Right renal pelvis (tissue), 4 donors: Measurements from ENCODE around the gene PKD1L1. TPM values are rescaled to one million over a fixed set of nuclear protein-coding genes. Genes with fewer than 3 reads are reported as not detected.

Source experiments
- DNase-seq, 4 donors: peaks; one replicate each; pipeline ENCODE4 v3.0.0-alpha.2; 2013; ENCODE audit warnings: low read depth in 4 of 4, low spot score in 3 of 4, missing footprints in 1 of 4
- polyA plus RNA-seq, 4 donors: library from polyadenylated mRNA; unstranded; fragments of 120-200 nt; gene quantifications; one replicate each; pipeline ENCODE4 v1.2.1, GENCODE V29; 2013; ENCODE audit not compliant: insufficient read length in 4 of 4

Gene PKD1L1
- polyA plus RNA-seq, 4 donors, result 0.06 to 0.73 (median 0.15) TPM

DNA sequence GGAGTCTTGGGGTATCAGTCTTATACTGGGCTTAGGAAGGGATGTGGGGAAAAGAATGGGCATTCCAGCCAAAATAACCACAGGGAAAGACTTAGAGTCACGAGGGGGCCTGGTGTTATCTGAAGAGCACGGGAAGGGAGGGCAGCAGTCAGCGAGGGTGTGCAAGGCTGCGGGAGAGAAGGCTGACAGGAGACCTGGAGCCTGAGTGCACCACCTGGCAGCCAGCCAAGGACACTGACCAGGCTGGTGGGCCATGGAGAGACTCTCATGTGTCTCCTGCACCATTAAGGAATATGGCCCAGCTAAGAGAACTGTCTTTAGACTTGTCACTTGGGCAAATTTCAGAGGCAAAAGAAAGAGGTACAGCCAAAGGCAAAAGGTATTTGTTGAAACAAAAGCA, 69.6 kb downstream of the PKD1L1 start:
- DNase-seq, result no peak

DNA sequence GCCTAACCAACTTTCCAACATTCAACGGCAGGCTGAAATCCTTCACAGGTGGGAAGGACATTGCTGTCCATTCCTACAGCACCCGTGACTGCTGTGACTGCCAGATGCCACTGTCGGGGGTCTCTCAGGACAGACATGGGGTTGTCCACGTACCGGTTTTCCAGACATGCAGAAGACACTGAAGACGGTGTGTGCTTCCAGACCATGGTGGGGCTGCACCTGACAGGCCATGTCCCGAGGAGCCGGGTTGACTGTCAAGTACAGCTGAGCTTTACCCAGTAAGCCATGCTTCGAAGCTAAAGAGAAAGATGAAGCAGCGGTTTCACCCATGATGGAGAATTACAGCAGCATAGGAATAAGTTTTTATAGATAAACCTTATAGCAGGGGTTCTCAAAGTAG, 70.9 kb downstream of the PKD1L1 start:
- no peak for DNase-seq

DNA sequence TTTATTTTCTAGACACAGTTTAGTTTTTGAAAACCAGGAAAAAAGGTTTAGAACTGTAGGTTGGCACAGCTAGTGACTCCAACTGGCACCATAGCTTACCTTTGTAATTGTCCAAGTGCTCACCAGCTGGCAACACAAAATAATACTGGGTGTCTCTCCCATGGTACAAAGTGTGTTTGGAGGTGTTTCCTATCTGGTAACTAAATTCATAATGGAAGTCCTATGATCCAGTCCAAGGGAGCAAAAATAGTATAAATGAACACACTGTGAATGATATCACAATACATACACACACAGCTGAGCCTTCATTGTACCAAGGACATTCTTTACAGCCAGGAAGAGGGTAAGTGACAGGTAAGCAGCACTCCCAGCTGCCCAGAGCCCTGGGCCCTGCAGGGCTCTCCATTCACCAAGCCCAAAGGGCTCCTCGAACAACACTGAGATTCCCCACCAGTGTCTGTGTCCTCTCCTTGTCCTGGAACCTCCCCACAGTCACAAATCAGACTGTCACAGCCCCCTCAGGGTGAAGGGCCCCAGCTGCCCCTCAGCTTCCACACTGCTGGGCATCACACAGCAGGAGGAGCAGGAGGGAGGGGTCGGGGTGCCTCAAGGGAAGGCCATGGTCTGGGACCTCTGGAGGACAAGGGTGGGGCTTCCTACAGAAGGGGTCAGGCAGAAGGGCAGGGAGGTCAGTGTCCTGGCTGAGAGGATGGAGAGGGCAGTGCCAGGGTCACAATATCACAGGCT, 72.1 kb downstream of the PKD1L1 start:
- no peak for DNase-seq

- no peak for DNase-seq
These were observed 72.9 kb downstream of the PKD1L1 start for GRCh38 chr7:47875406-47875805.

DNA sequence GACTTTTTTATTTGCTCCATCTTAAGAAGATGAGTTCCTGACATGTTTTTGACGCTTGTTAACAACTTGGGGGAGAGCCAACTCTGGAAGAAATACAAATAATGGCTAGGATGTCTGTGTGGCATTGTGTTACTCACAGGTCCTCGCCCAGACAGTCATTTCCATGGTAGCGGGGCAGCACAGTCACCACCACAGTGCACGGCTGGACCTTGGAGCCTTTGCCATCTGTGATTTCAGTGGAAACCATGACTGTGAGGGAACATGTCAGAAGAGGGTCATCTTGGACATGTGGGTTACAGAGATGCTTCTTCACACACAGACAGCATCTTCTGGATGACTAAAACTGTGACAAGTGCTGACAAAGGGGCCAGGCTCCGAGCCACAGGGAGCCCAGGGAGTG, 74.5 kb downstream of the PKD1L1 start:
- DNase-seq, result no peak

GRCh38 chr7:47867286-47867685, 81.0 kb downstream of the PKD1L1 start:
- DNase-seq, result no peak

DNA sequence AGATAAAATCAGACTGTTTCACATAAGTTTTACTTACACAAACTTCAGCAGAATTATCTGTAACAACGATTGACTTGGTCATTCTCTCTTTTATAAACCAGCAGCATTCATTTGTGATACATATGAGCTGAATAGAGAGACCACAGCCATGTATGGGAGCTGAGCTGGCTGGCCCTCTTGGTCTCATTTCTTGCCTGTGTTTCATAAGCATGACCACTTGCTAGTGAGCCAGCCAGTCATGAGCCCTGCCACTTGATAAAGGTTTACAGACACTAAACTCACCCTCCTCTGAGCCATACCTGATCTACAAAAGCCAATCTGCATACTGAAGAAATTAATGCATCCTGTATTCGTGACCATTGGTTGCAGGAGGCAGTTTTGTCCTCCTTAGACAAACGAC, 82.1 kb downstream of the PKD1L1 start:
- DNase-seq, result no peak

GRCh38 chr7:47852330-47853245, 95.7 kb downstream of the PKD1L1 start:
- no peak for DNase-seq

- no peak for DNase-seq
These were observed 101.1 kb downstream of the PKD1L1 start for GRCh38 chr7:47847207-47847606.

GRCh38 chr7:47846138-47846836, 102.0 kb downstream of the PKD1L1 start:
- no peak for DNase-seq

DNA sequence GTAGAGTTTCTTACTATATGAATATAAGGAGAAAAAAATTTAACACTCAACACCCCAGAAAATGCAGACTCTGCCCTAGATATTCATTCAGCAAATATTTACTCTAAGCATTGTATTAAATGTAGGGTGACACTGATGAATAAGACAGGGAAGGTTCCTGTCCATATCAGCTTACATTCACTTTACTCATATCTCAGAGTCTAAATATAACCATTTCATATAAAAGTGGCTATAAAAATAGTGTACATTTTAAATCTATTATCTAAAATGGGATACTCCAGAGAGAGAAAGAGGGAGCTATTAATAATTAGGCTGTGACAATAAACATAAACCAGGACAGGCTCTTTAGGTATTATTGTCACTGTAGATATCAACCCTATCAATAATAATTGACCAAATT, 104.0 kb downstream of the PKD1L1 start:
- DNase-seq, result no peak

DNA sequence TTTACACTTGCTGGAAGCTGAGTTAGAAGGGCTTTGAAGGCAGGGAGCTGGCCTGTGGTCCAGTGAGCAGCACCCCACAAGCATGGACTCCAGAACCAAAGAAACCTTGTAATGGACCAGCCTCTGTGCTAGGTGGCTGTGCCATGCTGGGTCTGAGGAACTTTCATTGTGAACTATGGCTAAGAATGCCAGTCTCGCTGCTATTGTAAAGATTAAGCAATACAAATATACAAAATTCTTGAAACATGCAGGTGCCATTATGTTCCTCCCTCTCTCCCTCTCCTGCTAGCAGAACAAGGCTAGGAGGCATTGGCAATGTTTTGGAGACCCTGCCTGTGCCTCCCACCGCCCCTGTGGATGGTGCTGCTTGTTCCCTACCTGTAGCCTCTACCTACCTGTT, 105.0 kb downstream of the PKD1L1 start:
- DNase-seq, result no peak

- DNase-seq, result no peak
These were observed 108.9 kb downstream of the PKD1L1 start for GRCh38 chr7:47839381-47839780.

- no peak for DNase-seq
These were observed 110.4 kb downstream of the PKD1L1 start for GRCh38 chr7:47837826-47838225.

- no peak for DNase-seq
These were observed 111.6 kb downstream of the PKD1L1 start for GRCh38 chr7:47836503-47837202.

DNA sequence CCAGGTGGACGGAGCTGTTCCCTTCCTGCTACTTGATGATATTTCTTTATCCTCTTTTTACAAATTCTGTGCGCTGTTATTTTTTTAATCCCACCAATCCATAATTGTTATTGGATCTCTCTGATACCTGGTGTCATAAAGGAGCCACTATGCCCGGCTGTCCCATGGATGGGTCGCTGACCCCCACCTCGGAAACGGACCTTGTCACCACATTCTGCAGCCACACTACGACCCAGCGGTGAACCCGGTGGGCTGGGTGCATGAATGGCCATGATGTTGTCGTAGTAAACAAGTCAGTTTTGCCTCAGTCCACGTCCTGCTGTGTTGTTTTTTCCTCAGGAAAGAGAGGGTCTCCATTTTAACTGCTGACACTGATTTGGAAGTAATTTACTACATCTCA, 112.2 kb downstream of the PKD1L1 start:
- DNase-seq, result no peak

GRCh38 chr7:47833211-47833610, 115.1 kb downstream of the PKD1L1 start:
- no peak for DNase-seq

GRCh38 chr7:47832105-47832715, 116.1 kb downstream of the PKD1L1 start:
- DNase-seq, result no peak

GRCh38 chr7:47830015-47830414, 118.3 kb downstream of the PKD1L1 start:
- DNase-seq, result no peak

- no peak for DNase-seq
These were observed 120.4 kb downstream of the PKD1L1 start for GRCh38 chr7:47827871-47828270.
